Type B pancreatic cell (in vitro differentiated cells): ENCODE results near the gene PAMR1. TPM values are rescaled to one million over a fixed set of nuclear protein-coding genes. Genes with fewer than 3 reads are reported as not detected.

Source experiments
- DNase-seq: peaks from one replicate; pipeline ENCODE4 v3.0.0; 2021; ENCODE audit warnings: mixed read lengths; ENCODE audit not compliant: unreplicated experiment; ENCODE audit errors: extremely low spot score
- H3K27ac Mint-ChIP-seq: 2 replicates; pipeline ENCODE4 v1.8.0; 2021; ENCODE audit warnings: mild to moderate bottlenecking, mixed read lengths
- H3K27me3 Mint-ChIP-seq: 2 replicates; pipeline ENCODE4 v1.8.0; 2021; ENCODE audit warnings: mixed read lengths
- H3K36me3 Mint-ChIP-seq: 2 replicates; pipeline ENCODE4 v1.8.0; 2021; ENCODE audit warnings: mixed read lengths
- H3K4me1 Mint-ChIP-seq: one replicate; pipeline ENCODE4 v1.8.0; 2021; ENCODE audit warnings: mixed read lengths; ENCODE audit not compliant: unreplicated experiment
- H3K4me3 Mint-ChIP-seq: 2 replicates; pipeline ENCODE4 v1.8.0; 2021; ENCODE audit warnings: mild to moderate bottlenecking, mixed read lengths
- H3K9me3 Mint-ChIP-seq: 2 replicates; pipeline ENCODE4 v1.8.0; 2021; ENCODE audit warnings: mixed read lengths
- CTCF ChIP-seq: fragments of 200-600 bp; sonication (generic); conservative IDR thresholded peaks from 2 replicates; pipeline ENCODE4 v1.5.0; 2021; ENCODE audit warnings: antibody characterized with exemption, mild to moderate bottlenecking
- total RNA-seq: library from RNA; stranded (reverse); gene quantifications from 2 replicates; pipeline ENCODE4 v1.2.1, GENCODE V29; 2021; ENCODE audit warnings: low replicate concordance

Gene PAMR1
- total RNA-seq, 1 donor from 2014 or later, result 14.2 TPM

GRCh38 chr11:35436581-35437250, 88.7 kb downstream of the PAMR1 start:
- H3K9me3 Mint-ChIP-seq, result no peaks in the 10 kb centered on the region
- no peak overlapping the region for H3K27ac Mint-ChIP-seq
- no peak for TF ChIP-seq CTCF
- no peaks in the 10 kb centered on the region for H3K4me1 Mint-ChIP-seq
- peaks cover 49% of the 10 kb centered on the region for H3K27me3 Mint-ChIP-seq
- no peaks in the 10 kb centered on the region for H3K36me3 Mint-ChIP-seq
- no peak overlapping the region for H3K4me3 Mint-ChIP-seq
- DNase-seq, result no peak

- DNase-seq, result no peak
- Mint-ChIP-seq H3K4me1 (no peaks in the 10 kb centered on the region), H3K27me3 (peaks cover 47% of the 10 kb centered on the region), H3K4me3 (no peak overlapping the region), H3K27ac (no peak overlapping the region), H3K36me3 (no peaks in the 10 kb centered on the region), H3K9me3 (no peaks in the 10 kb centered on the region)
- no peak for TF ChIP-seq CTCF
Measured at GRCh38 chr11:35433588-35433987, 91.8 kb downstream of the PAMR1 start.

- no peaks in the 10 kb centered on the region for H3K9me3 Mint-ChIP-seq
- H3K4me3 Mint-ChIP-seq, result no peak overlapping the region
- no peak for TF ChIP-seq CTCF
- DNase-seq, result no peak
- H3K4me1 Mint-ChIP-seq, result peaks cover 2% of the 10 kb centered on the region
- peaks cover 43% of the 10 kb centered on the region for H3K27me3 Mint-ChIP-seq
- H3K27ac Mint-ChIP-seq, result no peak overlapping the region
- H3K36me3 Mint-ChIP-seq, result no peaks in the 10 kb centered on the region
Measured at GRCh38 chr11:35432464-35432863, 93.0 kb downstream of the PAMR1 start.

GRCh38 chr11:35427071-35427470, 98.3 kb downstream of the PAMR1 start:
- H3K27me3 Mint-ChIP-seq, result peaks cover 77% of the 10 kb centered on the region
- no peak for TF ChIP-seq CTCF
- no peaks in the 10 kb centered on the region for H3K9me3 Mint-ChIP-seq
- no peaks in the 10 kb centered on the region for H3K36me3 Mint-ChIP-seq
- H3K27ac Mint-ChIP-seq, result no peak overlapping the region
- no peak overlapping the region for H3K4me3 Mint-ChIP-seq
- peaks cover 11% of the 10 kb centered on the region for H3K4me1 Mint-ChIP-seq
- DNase-seq, result no peak

GRCh38 chr11:35426351-35426750, 99.1 kb downstream of the PAMR1 start:
- Mint-ChIP-seq H3K4me1 (peaks cover 11% of the 10 kb centered on the region), H3K4me3 (no peak overlapping the region), H3K27me3 (peaks cover 81% of the 10 kb centered on the region), H3K27ac (no peak overlapping the region), H3K36me3 (no peaks in the 10 kb centered on the region), H3K9me3 (no peaks in the 10 kb centered on the region)
- no peak for TF ChIP-seq CTCF
- DNase-seq, result no peak
